Vagina (tissue), 2 donors: ENCODE measurements around the gene CDK1.

Source experiments
- CTCF ChIP-seq, 3 experiments: fragments of 450-650 bp in 2 of 3; fragments of 200-600 bp in 1 of 3; sonication (generic) in 1 of 3; IDR thresholded peaks; one replicate each; pipeline ENCODE4 v1.5.1; 2017 to 2019; ENCODE audit warnings: antibody characterized with exemption in 3 of 3, mild to moderate bottlenecking in 2 of 3, moderate library complexity in 2 of 3
- POLR2AphosphoS5 ChIP-seq, 2 donors: sonication (generic); formaldehyde crosslinking; IDR thresholded peaks; one replicate each; pipeline ENCODE4 v1.9.0; 2017; ENCODE audit warnings: antibody characterized with exemption in 2 of 2, mild to moderate bottlenecking in 2 of 2, low read depth in 1 of 2; ENCODE audit not compliant: insufficient read depth in 1 of 2

- TF ChIP-seq CTCF (IDR thresholded peaks at IDR 0.05) (no peak), POLR2AphosphoS5 (IDR thresholded peaks at IDR 0.05; ENCODE audit: insufficient read depth in 1 of 2, low read depth in 1 of 2) (no peak)
Measured at GRCh38 chr10:60777696-60778213, 523 bp upstream of the CDK1 start.
